K562 (cell line): ENCODE data around the gene RGS19. TPM values are rescaled to one million over a fixed set of nuclear protein-coding genes. Genes with fewer than 3 reads are reported as not detected.

Experiments used
- BHLHE40 ChIP-seq: IDR thresholded peaks from 2 replicates; pipeline ENCODE4 v1.6.1; 2011; ENCODE audit warnings: low read length, improper control_type of control experiment
- CC2D1A ChIP-seq: fragments of 450-650 bp; IDR thresholded peaks from 2 replicates; pipeline ENCODE4 v1.6.1; 2017; ENCODE audit warnings: mild to moderate bottlenecking
- EGR1 ChIP-seq: fragments of 450-650 bp; conservative IDR thresholded peaks from 2 replicates; pipeline ENCODE4 v1.6.1; 2017; ENCODE audit warnings: mild to moderate bottlenecking
- FOXP1 ChIP-seq: sonication (generic); formaldehyde crosslinking; IDR thresholded peaks from 2 replicates; pipeline ENCODE4 v1.8.0; 2022; ENCODE audit warnings: mild to moderate bottlenecking, missing genetic modification reagents
- IFI16 ChIP-seq: fragments of 250-450 bp; sonication (Bioruptor Pico); IDR thresholded peaks from 2 replicates; pipeline ENCODE4 v2.1.2; 2022; ENCODE audit warnings: mild to moderate bottlenecking, inconsistent platforms
- KLF16 ChIP-seq: IDR thresholded peaks from 2 replicates; pipeline ENCODE4 v1.6.1; 2016; ENCODE audit warnings: antibody characterized with exemption
- MAZ ChIP-seq, 2 experiments: fragments of 450-650 bp in 1 of 2; sonication (generic) in 1 of 2; formaldehyde crosslinking; IDR thresholded peaks in 1 of 2; conservative IDR thresholded peaks in 1 of 2; 2 replicates each; pipeline versions ENCODE4 v1.4.0 to v1.5.0; 2020; ENCODE audit warnings: mild to moderate bottlenecking in 1 of 2, missing genetic modification reagents in 1 of 2
- MED1 ChIP-seq: sonication (generic); formaldehyde crosslinking; IDR thresholded peaks from 2 replicates; pipeline ENCODE4 v1.8.1; 2023; ENCODE audit warnings: missing genetic modification reagents, borderline replicate concordance
- MEIS2 ChIP-seq: fragments of 450-650 bp; IDR thresholded peaks from 2 replicates; pipeline ENCODE4 v1.6.1; 2014; ENCODE audit warnings: mild to moderate bottlenecking; ENCODE audit not compliant: partially characterized antibody
- MTF1 ChIP-seq: fragments of 250-450 bp; sonication (Bioruptor Pico); IDR thresholded peaks from 2 replicates; pipeline ENCODE4 v1.9.0; 2021; ENCODE audit warnings: moderate library complexity, mild to moderate bottlenecking, inconsistent platforms, borderline replicate concordance
- RB1 ChIP-seq: fragments of 450-650 bp; IDR thresholded peaks from 2 replicates; pipeline ENCODE4 v1.6.1; 2017; ENCODE audit warnings: low read depth, mild to moderate bottlenecking
- SAFB2 ChIP-seq: fragments of 200-400 bp; formaldehyde crosslinking; IDR thresholded peaks from 2 replicates; pipeline ENCODE4 v1.6.1; 2018; ENCODE audit warnings: borderline replicate concordance, low read length, low read depth, moderate library complexity; ENCODE audit not compliant: severe bottlenecking
- SMC3 ChIP-seq: conservative IDR thresholded peaks from 2 replicates; pipeline ENCODE4 v1.6.1; 2011; ENCODE audit warnings: low read depth, low read length, improper control_type of control experiment; ENCODE audit not compliant: insufficient read depth
- ZBTB7A ChIP-seq: IDR thresholded peaks from 2 replicates; pipeline ENCODE4 v1.6.1; 2011; ENCODE audit warnings: low read depth, mild to moderate bottlenecking, low read length, moderate library complexity, borderline replicate concordance; ENCODE audit not compliant: control insufficient read depth
- ZFX ChIP-seq: sonication (generic); formaldehyde crosslinking; IDR thresholded peaks from 2 replicates; pipeline ENCODE4 v1.8.0; 2022; ENCODE audit warnings: mild to moderate bottlenecking, missing genetic modification reagents, moderate library complexity
- ZNF121 ChIP-seq: sonication (generic); formaldehyde crosslinking; conservative IDR thresholded peaks from 2 replicates; pipeline ENCODE4 v1.8.0; 2022; ENCODE audit warnings: missing genetic modification reagents
- ZNF436 ChIP-seq: fragments of 250-450, 450-650 bp; sonication (Bioruptor Pico); formaldehyde crosslinking; IDR thresholded peaks from 2 replicates; pipeline ENCODE4 v1.7.0; 2020; ENCODE audit warnings: mild to moderate bottlenecking
- polyA plus RNA-seq, 8 experiments: library from polyadenylated mRNA; depleted of rRNA in 4 of 8; stranded (reverse) in 5 of 8; unstranded in 3 of 8; fragments of >200 nt; fragmentation: Nextera tagmentation in 2 of 8; fragmentation: Illumina TruSeq in 1 of 8; extraction: Ambion mirVana in 2 of 8; extraction: Trizol in 1 of 8; gene quantifications; 2 replicates each; pipeline versions ENCODE4 v1.2.1 to v1.2.3, GENCODE V29; 2011 to 2014; ENCODE audit warnings: inconsistent platforms in 1 of 8, missing spikeins in 1 of 8
- total RNA-seq, 7 experiments: library from RNA; depleted of rRNA in 6 of 7; stranded (reverse); fragments of >200 nt in 6 of 7; fragmentation: Illumina TruSeq in 2 of 7; extraction: Trizol in 2 of 7; gene quantifications; 2 replicates each; pipeline versions ENCODE4 v1.2.1 to v1.2.3, GENCODE V29; 2011 to 2021; ENCODE audit warnings: low replicate concordance in 1 of 7
- TF ChIP-seq, protein P1 (sequence below): sonication (generic); formaldehyde crosslinking; IDR thresholded peaks from 2 replicates; pipeline ENCODE4 v1.9.0; 2022; ENCODE audit warnings: mild to moderate bottlenecking, missing genetic modification reagents
- TF ChIP-seq, protein P2 (sequence below): fragments of 450-650 bp; formaldehyde crosslinking; IDR thresholded peaks from 2 replicates; pipeline ENCODE4 v1.4.0; 2020; ENCODE audit warnings: mild to moderate bottlenecking, moderate library complexity
- TF ChIP-seq, protein P3 (sequence below): fragments of 200-800 bp; sonication (Bioruptor generic); IDR thresholded peaks from 2 replicates; pipeline ENCODE4 v1.6.1; 2017; ENCODE audit warnings: missing genetic modification characterization, missing compliant biosample characterization
- TF ChIP-seq, protein P4 (sequence below): fragments of 250-450 bp; sonication (Bioruptor Pico); IDR thresholded peaks from 2 replicates; pipeline ENCODE4 v1.5.0; 2021
- TF ChIP-seq, protein P5 (sequence below): sonication (generic); formaldehyde crosslinking; IDR thresholded peaks from 2 replicates; pipeline ENCODE4 v1.8.0; 2022; ENCODE audit warnings: missing genetic modification reagents, mild to moderate bottlenecking, moderate library complexity, borderline replicate concordance

The RGS19 gene
- total and polyA plus RNA-seq, 9 of the 15 experiments (the other 6 are each of a cell fraction or from before 2014, with no cell fraction given), result 0.41 to 23.7 (median 14.6) TPM

DNA sequence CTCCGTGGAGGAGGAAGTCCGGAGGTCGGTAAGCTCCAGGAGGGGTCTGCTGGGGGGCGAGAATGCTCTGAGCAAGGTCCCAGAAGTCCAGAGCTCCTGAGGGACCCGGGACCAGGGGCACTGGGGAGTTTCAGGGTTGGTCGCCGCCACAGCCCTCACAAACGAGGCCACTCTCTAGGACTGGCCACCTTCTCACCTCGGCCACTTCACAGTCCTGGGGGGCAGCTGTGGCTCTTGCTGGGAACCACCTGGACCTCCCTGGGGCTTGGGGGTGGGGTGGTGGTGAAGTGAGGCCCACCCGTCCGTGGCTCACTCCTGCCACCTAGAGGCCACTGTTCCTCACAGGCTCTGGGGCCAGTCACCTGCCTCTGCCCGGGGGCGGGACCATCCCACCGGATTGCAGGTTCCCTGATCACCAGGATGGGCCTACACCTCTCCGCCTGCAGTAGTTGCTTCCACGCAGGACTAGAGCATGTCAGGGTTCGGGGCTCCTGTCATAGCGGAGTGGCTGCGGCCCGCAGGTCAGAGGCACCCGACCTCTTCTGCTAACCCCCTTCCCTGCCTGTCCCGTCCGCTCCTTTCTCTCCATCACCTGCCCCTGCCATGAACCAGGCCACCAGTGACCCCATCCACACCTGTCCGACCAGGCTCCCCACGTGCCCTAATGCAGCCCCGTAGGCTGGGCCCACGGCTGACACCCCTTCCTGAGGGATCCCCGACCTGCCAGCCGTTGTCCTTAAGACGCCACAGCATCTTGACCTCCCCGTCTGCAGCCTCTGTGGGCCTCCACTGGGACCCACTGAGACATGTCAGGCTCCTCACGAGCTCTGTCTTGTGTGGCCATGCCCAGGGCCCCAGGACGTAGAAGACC lies 21.5 kb downstream of the RGS19 start (continued):
- TF ChIP-seq EGR1, result peak; percentile 55
- TF ChIP-seq KLF16, result 0 out of 2 replicates have a peak, but pooled peaks have one; percentile 30
- 0 out of 2 replicates have a peak, but pooled peaks have one; percentile 14 for TF ChIP-seq ZNF121
- TF ChIP-seq, protein P1, sequence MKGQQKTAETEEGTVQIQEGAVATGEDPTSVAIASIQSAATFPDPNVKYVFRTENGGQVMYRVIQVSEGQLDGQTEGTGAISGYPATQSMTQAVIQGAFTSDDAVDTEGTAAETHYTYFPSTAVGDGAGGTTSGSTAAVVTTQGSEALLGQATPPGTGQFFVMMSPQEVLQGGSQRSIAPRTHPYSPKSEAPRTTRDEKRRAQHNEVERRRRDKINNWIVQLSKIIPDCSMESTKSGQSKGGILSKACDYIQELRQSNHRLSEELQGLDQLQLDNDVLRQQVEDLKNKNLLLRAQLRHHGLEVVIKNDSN (CRISPR knock-in tag), result peak; percentile 40; the same call in 1 of the 2 replicates
- no peak for TF ChIP-seq MEIS2
- TF ChIP-seq SAFB2, result no peak
- TF ChIP-seq MTF1 (CRISPR knock-in tag), result no peak
- TF ChIP-seq, protein P2, sequence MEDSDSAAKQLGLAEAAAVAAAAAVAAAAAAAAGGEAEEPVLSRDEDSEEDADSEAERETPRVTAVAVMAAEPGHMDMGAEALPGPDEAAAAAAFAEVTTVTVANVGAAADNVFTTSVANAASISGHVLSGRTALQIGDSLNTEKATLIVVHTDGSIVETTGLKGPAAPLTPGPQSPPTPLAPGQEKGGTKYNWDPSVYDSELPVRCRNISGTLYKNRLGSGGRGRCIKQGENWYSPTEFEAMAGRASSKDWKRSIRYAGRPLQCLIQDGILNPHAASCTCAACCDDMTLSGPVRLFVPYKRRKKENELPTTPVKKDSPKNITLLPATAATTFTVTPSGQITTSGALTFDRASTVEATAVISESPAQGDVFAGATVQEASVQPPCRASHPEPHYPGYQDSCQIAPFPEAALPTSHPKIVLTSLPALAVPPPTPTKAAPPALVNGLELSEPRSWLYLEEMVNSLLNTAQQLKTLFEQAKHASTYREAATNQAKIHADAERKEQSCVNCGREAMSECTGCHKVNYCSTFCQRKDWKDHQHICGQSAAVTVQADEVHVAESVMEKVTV (CRISPR knock-in tag), result peak; percentile 34; the same call in 1 of the 2 replicates
- peak; percentile 77; the same call in 1 of the 2 replicates for TF ChIP-seq ZBTB7A
- peak; percentile 55 for TF ChIP-seq RB1
- TF ChIP-seq, protein P3, sequence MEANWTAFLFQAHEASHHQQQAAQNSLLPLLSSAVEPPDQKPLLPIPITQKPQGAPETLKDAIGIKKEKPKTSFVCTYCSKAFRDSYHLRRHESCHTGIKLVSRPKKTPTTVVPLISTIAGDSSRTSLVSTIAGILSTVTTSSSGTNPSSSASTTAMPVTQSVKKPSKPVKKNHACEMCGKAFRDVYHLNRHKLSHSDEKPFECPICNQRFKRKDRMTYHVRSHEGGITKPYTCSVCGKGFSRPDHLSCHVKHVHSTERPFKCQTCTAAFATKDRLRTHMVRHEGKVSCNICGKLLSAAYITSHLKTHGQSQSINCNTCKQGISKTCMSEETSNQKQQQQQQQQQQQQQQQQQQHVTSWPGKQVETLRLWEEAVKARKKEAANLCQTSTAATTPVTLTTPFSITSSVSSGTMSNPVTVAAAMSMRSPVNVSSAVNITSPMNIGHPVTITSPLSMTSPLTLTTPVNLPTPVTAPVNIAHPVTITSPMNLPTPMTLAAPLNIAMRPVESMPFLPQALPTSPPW (CRISPR knock-in tag), result peak; percentile 54; the same call in 1 of the 2 replicates
- TF ChIP-seq, protein P4, sequence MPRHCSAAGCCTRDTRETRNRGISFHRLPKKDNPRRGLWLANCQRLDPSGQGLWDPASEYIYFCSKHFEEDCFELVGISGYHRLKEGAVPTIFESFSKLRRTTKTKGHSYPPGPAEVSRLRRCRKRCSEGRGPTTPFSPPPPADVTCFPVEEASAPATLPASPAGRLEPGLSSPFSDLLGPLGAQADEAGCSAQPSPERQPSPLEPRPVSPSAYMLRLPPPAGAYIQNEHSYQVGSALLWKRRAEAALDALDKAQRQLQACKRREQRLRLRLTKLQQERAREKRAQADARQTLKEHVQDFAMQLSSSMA (CRISPR knock-in tag), result no peak
- TF ChIP-seq MED1, result no peak
- TF ChIP-seq MAZ (CRISPR knock-in tag; conservative IDR thresholded peaks at IDR 0.05 in 1 of 2, IDR thresholded peaks at IDR 0.05 in 1 of 2), result peak in 1 of 2 experiments; percentile 78; a peak in 2 of 4 replicates
- TF ChIP-seq SMC3, result peak; percentile 45; the same call in 1 of the 2 replicates
- TF ChIP-seq BHLHE40, result peak; percentile 76
- peak; percentile 74; the same call in 1 of the 2 replicates for TF ChIP-seq CC2D1A
- no peak for TF ChIP-seq FOXP1
- no peak for TF ChIP-seq IFI16 (CRISPR knock-in tag)
- peak; percentile 54 for TF ChIP-seq ZFX
- no peak for TF ChIP-seq ZNF436 (CRISPR knock-in tag)
- TF ChIP-seq, protein P5, sequence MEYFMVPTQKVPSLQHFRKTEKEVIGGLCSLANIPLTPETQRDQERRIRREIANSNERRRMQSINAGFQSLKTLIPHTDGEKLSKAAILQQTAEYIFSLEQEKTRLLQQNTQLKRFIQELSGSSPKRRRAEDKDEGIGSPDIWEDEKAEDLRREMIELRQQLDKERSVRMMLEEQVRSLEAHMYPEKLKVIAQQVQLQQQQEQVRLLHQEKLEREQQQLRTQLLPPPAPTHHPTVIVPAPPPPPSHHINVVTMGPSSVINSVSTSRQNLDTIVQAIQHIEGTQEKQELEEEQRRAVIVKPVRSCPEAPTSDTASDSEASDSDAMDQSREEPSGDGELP, result peak; percentile 61; the same call in 1 of the 2 replicates
